H1 (cell line): ENCODE results near the gene GNG5. TPM values are rescaled to one million over a fixed set of nuclear protein-coding genes. Genes with fewer than 3 reads are reported as not detected.

Experiments
- CTCF ChIA-PET: fragments of 300-600 bp; sonication (Branson Sonifier 250); formaldehyde crosslinking; loops from one replicate; lab custom pipeline; 2021; ENCODE audit not compliant: partially characterized antibody; lab: Charles Lee
- POLR2A ChIA-PET: fragments of 300-600 bp; sonication (Branson Sonifier 250); formaldehyde crosslinking; loops from one replicate; lab custom pipeline; 2021; ENCODE audit warnings: inconsistent platforms; ENCODE audit not compliant: partially characterized antibody; lab: Charles Lee
- DNase-seq, 2 experiments: peaks; one replicate each; pipeline versions ENCODE4 v3.0.0 to v3.0.0-alpha.2; 2010 to 2022; ENCODE audit warnings: low spot score in 2 of 2, low read depth in 1 of 2, mixed read lengths in 1 of 2
- FAIRE-seq: peaks from 2 replicates; lab custom pipeline; 2011; peaks lifted over from hg19 to GRCh38; lab: Jason Lieb, UNC
- H2AFZ ChIP-seq: 2 replicates; pipeline ENCODE4 v1.8.1; 2012; ENCODE audit warnings: low read length, inconsistent platforms
- H2AK5ac ChIP-seq: 2 replicates; pipeline ENCODE4 v1.6.1; 2013; ENCODE audit warnings: low read depth, low read length
- H2BK120ac ChIP-seq: replicated peaks from 2 replicates; pipeline ENCODE3; 2013; ENCODE audit warnings: low read depth, low read length, inconsistent platforms
- H2BK12ac ChIP-seq: 2 replicates; pipeline ENCODE4 v1.6.1; 2013; ENCODE audit warnings: low read depth, low read length
- H2BK15ac ChIP-seq: 2 replicates; pipeline ENCODE4 v1.6.1; 2013; ENCODE audit warnings: low read length
- H2BK20ac ChIP-seq: 2 replicates; pipeline ENCODE4 v1.6.1; 2013; ENCODE audit warnings: low read length
- H2BK5ac ChIP-seq: 2 replicates; pipeline ENCODE4 v1.6.1; 2013; ENCODE audit warnings: low read depth, low read length
- H3K14ac ChIP-seq: 2 replicates; pipeline ENCODE4 v1.6.1; 2013; ENCODE audit warnings: inconsistent platforms; ENCODE audit not compliant: insufficient read length
- H3K18ac ChIP-seq: 2 replicates; pipeline ENCODE4 v1.6.1; 2013; ENCODE audit warnings: low read length; ENCODE audit errors: extremely low read depth
- H3K23ac ChIP-seq: 2 replicates; pipeline ENCODE4 v1.6.1; 2013; ENCODE audit warnings: inconsistent platforms; ENCODE audit not compliant: insufficient read length
- H3K23me2 ChIP-seq: 2 replicates; pipeline ENCODE4 v1.6.1; 2013; ENCODE audit warnings: low read depth, low read length
- H3K27ac ChIP-seq: 2 replicates; pipeline ENCODE4 v1.6.1; 2011; ENCODE audit warnings: low read depth, low read length, inconsistent platforms
- H3K27me3 ChIP-seq, 4 experiments: replicated peaks in 1 of 4; 1 replicate in 1 of 4; 2 replicates in 3 of 4; pipeline versions ENCODE4 v1.6.1 to v1.8.1; 2011 to 2013; ENCODE audit warnings: low read length in 3 of 4, mild to moderate bottlenecking in 3 of 4, inconsistent platforms in 2 of 4, mixed read lengths in 2 of 4, moderate library complexity in 1 of 4; ENCODE audit not compliant: control insufficient read depth in 3 of 4, insufficient read depth in 3 of 4; ENCODE audit errors: extremely low read depth in 1 of 4
- H3K36me3 ChIP-seq, 4 experiments: 2 replicates each; pipeline versions ENCODE4 v1.6.1 to v1.8.1; 2011 to 2013; ENCODE audit warnings: mild to moderate bottlenecking in 4 of 4, low read length in 3 of 4, moderate library complexity in 2 of 4, control low read depth in 1 of 4, inconsistent platforms in 1 of 4; ENCODE audit not compliant: insufficient read depth in 4 of 4, control insufficient read depth in 2 of 4
- H3K4ac ChIP-seq: replicated peaks from 2 replicates; pipeline ENCODE3; 2013; ENCODE audit warnings: low read length, low read depth, mixed read lengths, inconsistent platforms; ENCODE audit not compliant: insufficient read length
- H3K4me1 ChIP-seq, 4 experiments: replicated peaks in 1 of 4; 1 replicate in 1 of 4; 2 replicates in 3 of 4; pipeline versions ENCODE4 v1.6.1 to v1.8.1; 2011 to 2013; ENCODE audit warnings: low read length in 3 of 4, inconsistent platforms in 2 of 4, mixed read lengths in 1 of 4; ENCODE audit not compliant: insufficient read depth in 4 of 4, control insufficient read depth in 3 of 4
- H3K4me2 ChIP-seq, 2 experiments: 2 replicates each; pipeline versions ENCODE4 v1.6.1 to v1.8.1; 2011 to 2013; ENCODE audit warnings: low read depth in 2 of 2, low read length in 2 of 2, control low read depth in 1 of 2, inconsistent platforms in 1 of 2, mild to moderate bottlenecking in 1 of 2; ENCODE audit not compliant: insufficient read depth in 1 of 2
- H3K4me3 ChIP-seq, 4 experiments: fragments of 200-600, 300-600 bp in 1 of 4; sonication (generic), shearing (Covaris generic), sonication (Bioruptor Twin) in 1 of 4; 2 replicates each; pipeline versions ENCODE4 v1.5.1 to v1.8.1; 2011 to 2016; ENCODE audit warnings: low read length in 4 of 4, low read depth in 3 of 4, control low read depth in 2 of 4, inconsistent platforms in 2 of 4, mild to moderate bottlenecking in 2 of 4, mixed read lengths in 1 of 4, moderate library complexity in 1 of 4; ENCODE audit not compliant: insufficient read depth in 2 of 4; ENCODE audit errors: extremely low read depth in 1 of 4
- H3K56ac ChIP-seq: replicated peaks from 2 replicates; pipeline ENCODE3; 2013; ENCODE audit warnings: low read depth, mild to moderate bottlenecking, mixed read lengths, low read length, inconsistent platforms; ENCODE audit not compliant: insufficient read length
- H3K79me1 ChIP-seq: 2 replicates; pipeline ENCODE4 v1.6.1; 2013; ENCODE audit warnings: low read depth, low read length, control low read depth
- H3K79me2 ChIP-seq, 2 experiments: 2 replicates each; pipeline versions ENCODE4 v1.6.1 to v1.8.1; 2012 to 2013; ENCODE audit warnings: low read length in 2 of 2, mild to moderate bottlenecking in 2 of 2, inconsistent platforms in 1 of 2; ENCODE audit not compliant: insufficient read depth in 2 of 2, control insufficient read depth in 1 of 2
- H3K9ac ChIP-seq, 4 experiments: replicated peaks in 1 of 4; 1 replicate in 1 of 4; 2 replicates in 3 of 4; pipeline versions ENCODE4 v1.6.1 to v1.8.1; 2011 to 2013; ENCODE audit warnings: low read depth in 3 of 4, low read length in 3 of 4, control low read depth in 2 of 4, mild to moderate bottlenecking in 2 of 4, moderate library complexity in 2 of 4, inconsistent platforms in 1 of 4; ENCODE audit errors: extremely low read depth in 1 of 4
- H3K9me3 ChIP-seq, 2 experiments: 2 replicates each; pipeline versions ENCODE4 v1.6.1 to v1.8.1; 2012 to 2013; ENCODE audit warnings: mild to moderate bottlenecking in 2 of 2, moderate library complexity in 2 of 2, control low read depth in 1 of 2, inconsistent platforms in 1 of 2, low read depth in 1 of 2, low read length in 1 of 2, mixed read lengths in 1 of 2; ENCODE audit not compliant: insufficient read depth in 2 of 2
- H4K20me1 ChIP-seq, 2 experiments: replicated peaks in 1 of 2; 2 replicates each; pipeline versions ENCODE3 to v1.8.1; 2011 to 2013; ENCODE audit warnings: inconsistent platforms in 2 of 2, low read length in 2 of 2, mild to moderate bottlenecking in 1 of 2; ENCODE audit not compliant: insufficient read depth in 2 of 2, control insufficient read depth in 1 of 2
- H4K5ac ChIP-seq: 2 replicates; pipeline ENCODE4 v1.6.1; 2013; ENCODE audit warnings: low read length, low read depth, mixed read lengths, inconsistent platforms; ENCODE audit not compliant: insufficient read length
- H4K8ac ChIP-seq: 2 replicates; pipeline ENCODE4 v1.8.0; 2013; ENCODE audit warnings: mild to moderate bottlenecking, moderate library complexity, low read length, inconsistent platforms; ENCODE audit not compliant: insufficient read depth; ENCODE audit errors: extremely low read depth
- H4K91ac ChIP-seq: replicated peaks from 2 replicates; pipeline ENCODE3; 2013; ENCODE audit warnings: low read length, mixed read lengths, inconsistent platforms; ENCODE audit not compliant: insufficient read length
- BACH1 ChIP-seq: IDR thresholded peaks from 2 replicates; pipeline ENCODE4 v1.6.1; 2012; ENCODE audit warnings: low read length, improper control_type of control experiment
- CREB1 ChIP-seq: IDR thresholded peaks from 2 replicates; pipeline ENCODE4 v1.6.1; 2012; ENCODE audit warnings: inconsistent platforms
- CTBP2 ChIP-seq: IDR thresholded peaks from 2 replicates; pipeline ENCODE4 v1.7.0; 2011; ENCODE audit warnings: borderline replicate concordance, mild to moderate bottlenecking, moderate library complexity, mixed read lengths, low read length; ENCODE audit not compliant: insufficient read depth, insufficient read length
- EGR1 ChIP-seq: IDR thresholded peaks from 2 replicates; pipeline ENCODE4 v1.6.1; 2011; ENCODE audit warnings: low read depth, low read length, borderline replicate concordance
- FOSL1 ChIP-seq: IDR thresholded peaks from 2 replicates; pipeline ENCODE4 v1.6.1; 2011; ENCODE audit warnings: mild to moderate bottlenecking, low read depth, low read length, moderate library complexity; ENCODE audit not compliant: insufficient read depth
- HDAC2 ChIP-seq, 2 experiments: fragments of 300-600 bp in 1 of 2; sonication (generic) in 1 of 2; IDR thresholded peaks; 2 replicates each; pipeline ENCODE4 v1.6.1; 2011 to 2012; ENCODE audit warnings: low read depth in 2 of 2, low read length in 2 of 2, mild to moderate bottlenecking in 2 of 2, moderate library complexity in 2 of 2, borderline replicate concordance in 1 of 2, inconsistent platforms in 1 of 2
- JUND ChIP-seq: IDR thresholded peaks from 2 replicates; pipeline ENCODE4 v1.6.1; 2011; ENCODE audit warnings: mild to moderate bottlenecking, improper control_type of control experiment, low read length
- NANOG ChIP-seq: IDR thresholded peaks from 2 replicates; pipeline ENCODE4 v1.6.1; 2011; ENCODE audit warnings: low read length, low read depth, mild to moderate bottlenecking, inconsistent platforms; ENCODE audit not compliant: insufficient read depth, poor library complexity, severe bottlenecking
- POLR2AphosphoS5 ChIP-seq: IDR thresholded peaks from 2 replicates; pipeline ENCODE4 v1.6.1; 2011; ENCODE audit warnings: low read depth, low read length
- RXRA ChIP-seq: IDR thresholded peaks from 2 replicates; pipeline ENCODE4 v1.6.1; 2011; ENCODE audit warnings: low read depth, mild to moderate bottlenecking, low read length, moderate library complexity; ENCODE audit not compliant: insufficient read depth
- SIRT6 ChIP-seq: IDR thresholded peaks from one replicate; pipeline ENCODE4 v1.7.1; 2012; ENCODE audit warnings: low read length, inconsistent platforms
- SIX5 ChIP-seq: IDR thresholded peaks from 2 replicates; pipeline ENCODE4 v1.6.1; 2011; ENCODE audit warnings: mild to moderate bottlenecking, low read depth, low read length
- SP2 ChIP-seq: IDR thresholded peaks from 2 replicates; pipeline ENCODE4 v1.6.1; 2012; ENCODE audit warnings: mild to moderate bottlenecking, low read length, inconsistent platforms
- TAF7 ChIP-seq: optimal IDR thresholded peaks from 2 replicates; pipeline ENCODE3; 2011; ENCODE audit warnings: low read depth, mild to moderate bottlenecking, inconsistent platforms, low read length, moderate library complexity, borderline replicate concordance
- WGBS, 2 experiments: shearing (Covaris generic) in 1 of 2; methylation state at CpG; one replicate each; pipeline versions ENCODE4 v1.1.6 to v1.1.7; 2013 to 2015; ENCODE audit warnings: low lambda C conversion rate in 2 of 2, mixed read lengths in 2 of 2, inconsistent platforms in 1 of 2, low coverage in 1 of 2, missing lambda C conversion rate in 1 of 2; ENCODE audit not compliant: insufficient replicate concordance in 2 of 2, insufficient coverage in 1 of 2, insufficient read length in 1 of 2; ENCODE audit errors: extremely low coverage in 1 of 2, missing lambda C conversion rate in 1 of 2; 5-methylcytosine and 5-hydroxymethylcytosine counted together
- polyA plus RNA-seq, 7 experiments: library from polyadenylated mRNA; depleted of rRNA in 3 of 7; stranded (reverse) in 5 of 7; unstranded in 2 of 7; fragments of >200 nt in 5 of 7; fragments of 200-250 nt in 2 of 7; gene quantifications; 1 replicate in 5 of 7; 2 replicates in 1 of 7; 4 replicates in 1 of 7; pipeline versions ENCODE4 v1.2.1 to v1.2.3, GENCODE V29; 2011 to 2013; ENCODE audit warnings: missing spikeins in 2 of 7, mixed read lengths in 2 of 7
- total RNA-seq: library from RNA; stranded (reverse); fragmentation: NEBNext Ultra II Directional; extraction: Animal tissue kit (Norgen Biotek cat#: 25700); gene quantifications from 2 replicates; pipeline ENCODE4 v1.2.1, GENCODE V29; 2021
- TF ChIP-seq, protein P1 (sequence below): IDR thresholded peaks from 2 replicates; pipeline ENCODE4 v1.6.1; 2012; ENCODE audit warnings: inconsistent platforms

The GNG5 gene
- total and polyA plus RNA-seq, 2 of the 8 experiments (the other 6 are each of a cell fraction or from before 2014, with no cell fraction given), result 94.0 to 104 TPM

DNA sequence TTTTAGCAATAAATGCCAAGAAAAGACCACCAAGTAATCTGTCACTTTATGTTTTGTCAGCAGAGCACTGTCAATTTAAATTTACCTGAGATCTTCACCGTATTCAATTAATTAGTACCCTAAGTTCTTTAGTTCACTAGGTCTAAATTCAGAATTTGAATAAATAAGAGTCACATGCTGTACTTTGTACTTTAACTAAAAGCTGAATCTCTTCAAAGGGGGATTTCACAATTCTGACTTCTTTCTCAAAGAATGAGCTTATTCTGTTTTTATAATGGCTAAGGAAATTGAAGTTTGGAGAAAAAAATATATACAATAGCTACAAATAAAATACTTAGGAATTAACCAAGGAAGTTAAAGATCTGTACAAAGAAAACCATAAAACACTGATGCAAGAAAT is 2.1 kb upstream of the GNG5 start:
- FAIRE-seq (no peak), DNase-seq (no peak)
- H2BK20ac ChIP-seq, result no peak overlapping the region
- 82% methylated on average over 1 of the region's 1 CpG; no CpG with 5 or more reads in 1 of the 2 experiments for WGBS, 2 experiments
- H3K27ac ChIP-seq, result no peak overlapping the region
- H2BK12ac ChIP-seq, result no peak overlapping the region
- no peak overlapping the region for H3K23ac ChIP-seq
- H4K20me1 ChIP-seq, result peaks cover 11 to 13% of the 10 kb centered on the region in 2 experiments
- no peak overlapping the region for H3K18ac ChIP-seq
- H3K79me1 ChIP-seq, result peaks cover 2% of the 10 kb centered on the region; the same call in 1 of the 2 replicates
- no peak overlapping the region for H2AK5ac ChIP-seq
- no peak overlapping the region for H4K8ac ChIP-seq
- no peak overlapping the region for H3K4me3 ChIP-seq
- no peaks in the 10 kb centered on the region for H3K36me3 ChIP-seq
- H2AFZ ChIP-seq, result no peak overlapping the region
- no peak overlapping the region for H3K4me2 ChIP-seq
- peaks cover 3 to 21% of the 10 kb centered on the region in 2 experiments; a peak in 2 of 4 replicates for H3K79me2 ChIP-seq
- H3K23me2 ChIP-seq, result peaks cover 6% of the 10 kb centered on the region; the same call in 1 of the 2 replicates
- no peaks in the 10 kb centered on the region for H3K27me3 ChIP-seq
- no peak overlapping the region for H3K9ac ChIP-seq
- H3K4me1 ChIP-seq, result peaks cover 0 to 10% (median 4%) of the 10 kb centered on the region in 4 experiments; a peak in 6 of 7 replicates
- H4K5ac ChIP-seq, result no peak overlapping the region
- POLR2A ChIA-PET, result no interaction called here
- CTCF ChIA-PET, result no interaction called here
- H3K9me3 ChIP-seq, result no peaks in the 10 kb centered on the region
- no peak overlapping the region for H2BK15ac ChIP-seq
- no peak overlapping the region for H3K14ac ChIP-seq
- no peak overlapping the region for H4K91ac ChIP-seq
- no peak overlapping the region for H2BK120ac ChIP-seq
- no peak overlapping the region for H3K56ac ChIP-seq
- no peak overlapping the region for H3K4ac ChIP-seq
- no peak overlapping the region for H2BK5ac ChIP-seq
- no peak for TF ChIP-seq TAF7
- no peak for TF ChIP-seq RXRA
- no peak for TF ChIP-seq NANOG
- TF ChIP-seq, protein P1, sequence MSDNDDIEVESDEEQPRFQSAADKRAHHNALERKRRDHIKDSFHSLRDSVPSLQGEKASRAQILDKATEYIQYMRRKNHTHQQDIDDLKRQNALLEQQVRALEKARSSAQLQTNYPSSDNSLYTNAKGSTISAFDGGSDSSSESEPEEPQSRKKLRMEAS, result no peak
- no peak for TF ChIP-seq BACH1
- no peak for TF ChIP-seq SIX5
- TF ChIP-seq JUND, result no peak
- no peak for TF ChIP-seq FOSL1
- TF ChIP-seq EGR1, result no peak
- TF ChIP-seq CREB1, result no peak
- no peak for TF ChIP-seq SIRT6
- no peak for TF ChIP-seq SP2
- TF ChIP-seq CTBP2, result no peak
- TF ChIP-seq HDAC2 (IDR thresholded peaks at IDR 0.05; ENCODE audit: borderline replicate concordance in 1 of 2, low read depth in 2 of 2, low read length in 2 of 2), result no peak
- TF ChIP-seq POLR2AphosphoS5, result no peak
